WTC11 (cell line): Measurements from ENCODE around the gene ATG2B. TPM values are rescaled to one million over a fixed set of nuclear protein-coding genes. Genes with fewer than 3 reads are reported as not detected.

Experiments
- ATAC-seq: fragments of 200-7000 bp; cut with Tn5 transposase; 2 replicates; pipeline ENCODE4 v1.10.0; 2021; ENCODE audit warnings: mild to moderate bottlenecking, moderate library complexity
- CTCF ChIA-PET: fragments of 300-600 bp; sonication (Branson Sonifier 250); formaldehyde crosslinking; loops from one replicate; lab custom pipeline; 2021; ENCODE audit warnings: antibody characterized with exemption; lab: Charles Lee
- POLR2A ChIA-PET: fragments of 350-600 bp; sonication (Branson Sonifier 250); formaldehyde crosslinking; loops from one replicate; lab custom pipeline; 2021; ENCODE audit warnings: antibody characterized with exemption; lab: Charles Lee
- DNase-seq: peaks from one replicate; pipeline ENCODE4 v3.0.0; 2021; ENCODE audit warnings: low spot score
- H3K27ac Mint-ChIP-seq: 2 replicates; pipeline ENCODE4 v1.8.0; 2021; ENCODE audit warnings: mixed read lengths
- H3K27me3 Mint-ChIP-seq: 2 replicates; pipeline ENCODE4 v1.8.0; 2021; ENCODE audit warnings: low read depth, mild to moderate bottlenecking, moderate library complexity, mixed read lengths
- H3K36me3 Mint-ChIP-seq: 2 replicates; pipeline ENCODE4 v1.8.0; 2021; ENCODE audit warnings: mixed read lengths
- H3K4me1 Mint-ChIP-seq: 2 replicates; pipeline ENCODE4 v1.8.0; 2022; ENCODE audit warnings: mixed read lengths
- H3K4me3 Mint-ChIP-seq: 2 replicates; pipeline ENCODE4 v1.8.0; 2021; ENCODE audit warnings: mild to moderate bottlenecking, moderate library complexity, mixed read lengths
- H3K9me3 Mint-ChIP-seq: 2 replicates; pipeline ENCODE4 v1.8.0; 2021; ENCODE audit warnings: mixed read lengths
- CREM ChIP-seq: sonication (generic); formaldehyde crosslinking; IDR thresholded peaks from 2 replicates; pipeline ENCODE4 v1.8.1; 2022; ENCODE audit warnings: mild to moderate bottlenecking, missing genetic modification reagents, moderate library complexity
- FOXP1 ChIP-seq: sonication (generic); formaldehyde crosslinking; IDR thresholded peaks from 2 replicates; pipeline ENCODE4 v1.8.0; 2022; ENCODE audit warnings: missing genetic modification reagents, mild to moderate bottlenecking, moderate library complexity, borderline replicate concordance
- HMGA2 ChIP-seq: fragments of 250-450 bp; sonication (Bioruptor Pico); IDR thresholded peaks from 2 replicates; pipeline ENCODE4 v1.4.0; 2021; ENCODE audit warnings: mild to moderate bottlenecking, moderate library complexity
- SMAD4 ChIP-seq: sonication (generic); formaldehyde crosslinking; IDR thresholded peaks from 2 replicates; pipeline ENCODE4 v1.8.0; 2022; ENCODE audit warnings: mild to moderate bottlenecking, missing genetic modification reagents
- ZBTB21 ChIP-seq: sonication (generic); formaldehyde crosslinking; IDR thresholded peaks from 2 replicates; pipeline ENCODE4 v1.8.1; 2023; ENCODE audit warnings: mild to moderate bottlenecking, missing genetic modification reagents, borderline replicate concordance
- ZNF219 ChIP-seq: sonication (generic); formaldehyde crosslinking; IDR thresholded peaks from 2 replicates; pipeline ENCODE4 v1.8.0; 2023; ENCODE audit warnings: missing genetic modification reagents, mild to moderate bottlenecking, borderline replicate concordance
- ZNF396 ChIP-seq: fragments of 250-450 bp; sonication (Bioruptor Pico); IDR thresholded peaks from 2 replicates; pipeline ENCODE4 v1.8.0; 2021; ENCODE audit warnings: mild to moderate bottlenecking, moderate library complexity, borderline replicate concordance
- total RNA-seq: library from RNA; stranded (reverse); gene quantifications from 3 replicates; pipeline ENCODE4 v1.2.3, GENCODE V29; 2021
- TF ChIP-seq, protein P1 (sequence below): fragments of 250-450 bp; sonication (Bioruptor Pico); IDR thresholded peaks from 2 replicates; pipeline ENCODE4 v1.9.0; 2021; ENCODE audit warnings: moderate library complexity, mild to moderate bottlenecking, inconsistent platforms, borderline replicate concordance
- TF ChIP-seq, protein P2 (sequence below): fragments of 250-450 bp; sonication (Bioruptor Pico); IDR thresholded peaks from 2 replicates; pipeline ENCODE4 v1.9.0; 2021; ENCODE audit warnings: mild to moderate bottlenecking
- TF ChIP-seq, protein P3 (sequence below): sonication (generic); formaldehyde crosslinking; IDR thresholded peaks from 2 replicates; pipeline ENCODE4 v1.8.1; 2022; ENCODE audit warnings: mild to moderate bottlenecking, missing genetic modification reagents, moderate library complexity, borderline replicate concordance
- TF ChIP-seq, protein P4 (sequence below): fragments of 200-600 bp; IDR thresholded peaks from 2 replicates; pipeline ENCODE4 v1.8.0; 2022; ENCODE audit warnings: antibody characterized with exemption
- TF ChIP-seq, protein P5 (sequence below): fragments of 250-450 bp; sonication (Bioruptor Pico); IDR thresholded peaks from 2 replicates; pipeline ENCODE4 v1.8.0; 2021; ENCODE audit warnings: mild to moderate bottlenecking
- TF ChIP-seq, protein P6 (sequence below): sonication (generic); formaldehyde crosslinking; IDR thresholded peaks from 2 replicates; pipeline ENCODE4 v1.8.1; 2023; ENCODE audit warnings: mild to moderate bottlenecking, missing genetic modification reagents, moderate library complexity

The ATG2B gene
- total RNA-seq, 1 experiment from 2014 or later, result 10.3 TPM

DNA sequence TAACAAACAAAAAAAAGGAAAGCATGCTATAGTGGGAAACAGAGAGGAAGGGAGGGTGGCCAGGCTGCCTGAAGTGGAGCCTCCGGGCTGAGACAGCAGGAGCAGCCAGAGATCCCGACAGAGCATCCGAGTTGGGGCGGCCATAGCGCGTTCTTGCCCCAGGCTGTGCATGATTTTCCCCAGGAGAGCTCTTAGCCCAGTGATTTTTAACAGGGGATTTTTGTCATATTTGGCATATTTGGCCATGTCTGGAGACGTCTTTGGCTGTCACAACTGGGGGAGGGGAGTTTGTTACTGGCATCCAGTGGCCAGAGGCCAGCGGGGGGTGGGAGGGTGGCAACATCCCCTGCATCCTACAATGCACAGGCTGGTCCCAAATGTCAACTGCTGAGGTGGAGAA lies 83.6 kb downstream of the ATG2B start:
- peaks cover 18% of the 10 kb centered on the region for H3K4me1 Mint-ChIP-seq
- H3K27me3 Mint-ChIP-seq, result no peaks in the 10 kb centered on the region; the same call in 1 of the 2 replicates
- CTCF ChIA-PET, result interaction anchor here (0.7 to 2.4 kb wide), 2 partner anchors 160 to 179 kb away, joined by 4 to 15 read pairs; no protein-coding TSS in a partner anchor
- TF ChIP-seq, protein P1, sequence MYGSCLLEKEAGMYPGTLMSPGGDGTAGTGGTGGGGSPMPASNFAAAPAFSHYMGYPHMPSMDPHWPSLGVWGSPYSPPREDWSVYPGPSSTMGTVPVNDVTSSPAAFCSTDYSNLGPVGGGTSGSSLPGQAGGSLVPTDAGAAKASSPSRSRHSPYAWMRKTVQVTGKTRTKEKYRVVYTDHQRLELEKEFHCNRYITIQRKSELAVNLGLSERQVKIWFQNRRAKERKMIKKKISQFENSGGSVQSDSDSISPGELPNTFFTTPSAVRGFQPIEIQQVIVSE, result no peak
- TF ChIP-seq, protein P2, sequence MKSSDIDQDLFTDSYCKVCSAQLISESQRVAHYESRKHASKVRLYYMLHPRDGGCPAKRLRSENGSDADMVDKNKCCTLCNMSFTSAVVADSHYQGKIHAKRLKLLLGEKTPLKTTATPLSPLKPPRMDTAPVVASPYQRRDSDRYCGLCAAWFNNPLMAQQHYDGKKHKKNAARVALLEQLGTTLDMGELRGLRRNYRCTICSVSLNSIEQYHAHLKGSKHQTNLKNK (CRISPR knock-in tag), result no peak
- TF ChIP-seq, protein P3, sequence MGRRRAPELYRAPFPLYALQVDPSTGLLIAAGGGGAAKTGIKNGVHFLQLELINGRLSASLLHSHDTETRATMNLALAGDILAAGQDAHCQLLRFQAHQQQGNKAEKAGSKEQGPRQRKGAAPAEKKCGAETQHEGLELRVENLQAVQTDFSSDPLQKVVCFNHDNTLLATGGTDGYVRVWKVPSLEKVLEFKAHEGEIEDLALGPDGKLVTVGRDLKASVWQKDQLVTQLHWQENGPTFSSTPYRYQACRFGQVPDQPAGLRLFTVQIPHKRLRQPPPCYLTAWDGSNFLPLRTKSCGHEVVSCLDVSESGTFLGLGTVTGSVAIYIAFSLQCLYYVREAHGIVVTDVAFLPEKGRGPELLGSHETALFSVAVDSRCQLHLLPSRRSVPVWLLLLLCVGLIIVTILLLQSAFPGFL (CRISPR knock-in tag), result no peak
- TF ChIP-seq ZBTB21 (CRISPR knock-in tag) (no peak), SMAD4 (CRISPR knock-in tag) (no peak), ZNF396 (CRISPR knock-in tag) (no peak), HMGA2 (CRISPR knock-in tag) (no peak), ZNF219 (CRISPR knock-in tag) (no peak), FOXP1 (CRISPR knock-in tag) (no peak)
- TF ChIP-seq, protein P4, sequence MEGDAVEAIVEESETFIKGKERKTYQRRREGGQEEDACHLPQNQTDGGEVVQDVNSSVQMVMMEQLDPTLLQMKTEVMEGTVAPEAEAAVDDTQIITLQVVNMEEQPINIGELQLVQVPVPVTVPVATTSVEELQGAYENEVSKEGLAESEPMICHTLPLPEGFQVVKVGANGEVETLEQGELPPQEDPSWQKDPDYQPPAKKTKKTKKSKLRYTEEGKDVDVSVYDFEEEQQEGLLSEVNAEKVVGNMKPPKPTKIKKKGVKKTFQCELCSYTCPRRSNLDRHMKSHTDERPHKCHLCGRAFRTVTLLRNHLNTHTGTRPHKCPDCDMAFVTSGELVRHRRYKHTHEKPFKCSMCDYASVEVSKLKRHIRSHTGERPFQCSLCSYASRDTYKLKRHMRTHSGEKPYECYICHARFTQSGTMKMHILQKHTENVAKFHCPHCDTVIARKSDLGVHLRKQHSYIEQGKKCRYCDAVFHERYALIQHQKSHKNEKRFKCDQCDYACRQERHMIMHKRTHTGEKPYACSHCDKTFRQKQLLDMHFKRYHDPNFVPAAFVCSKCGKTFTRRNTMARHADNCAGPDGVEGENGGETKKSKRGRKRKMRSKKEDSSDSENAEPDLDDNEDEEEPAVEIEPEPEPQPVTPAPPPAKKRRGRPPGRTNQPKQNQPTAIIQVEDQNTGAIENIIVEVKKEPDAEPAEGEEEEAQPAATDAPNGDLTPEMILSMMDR, result no peak
- TF ChIP-seq, protein P5, sequence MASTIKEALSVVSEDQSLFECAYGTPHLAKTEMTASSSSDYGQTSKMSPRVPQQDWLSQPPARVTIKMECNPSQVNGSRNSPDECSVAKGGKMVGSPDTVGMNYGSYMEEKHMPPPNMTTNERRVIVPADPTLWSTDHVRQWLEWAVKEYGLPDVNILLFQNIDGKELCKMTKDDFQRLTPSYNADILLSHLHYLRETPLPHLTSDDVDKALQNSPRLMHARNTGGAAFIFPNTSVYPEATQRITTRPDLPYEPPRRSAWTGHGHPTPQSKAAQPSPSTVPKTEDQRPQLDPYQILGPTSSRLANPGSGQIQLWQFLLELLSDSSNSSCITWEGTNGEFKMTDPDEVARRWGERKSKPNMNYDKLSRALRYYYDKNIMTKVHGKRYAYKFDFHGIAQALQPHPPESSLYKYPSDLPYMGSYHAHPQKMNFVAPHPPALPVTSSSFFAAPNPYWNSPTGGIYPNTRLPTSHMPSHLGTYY, result no peak
- POLR2A ChIA-PET, result no interaction called here
- H3K9me3 Mint-ChIP-seq, result peaks cover 15% of the 10 kb centered on the region
- no peak overlapping the region for H3K4me3 Mint-ChIP-seq
- H3K36me3 Mint-ChIP-seq, result peaks cover 11% of the 10 kb centered on the region
- ATAC-seq, result no peak
- DNase-seq, result no peak
- H3K27ac Mint-ChIP-seq, result no peak overlapping the region

DNA sequence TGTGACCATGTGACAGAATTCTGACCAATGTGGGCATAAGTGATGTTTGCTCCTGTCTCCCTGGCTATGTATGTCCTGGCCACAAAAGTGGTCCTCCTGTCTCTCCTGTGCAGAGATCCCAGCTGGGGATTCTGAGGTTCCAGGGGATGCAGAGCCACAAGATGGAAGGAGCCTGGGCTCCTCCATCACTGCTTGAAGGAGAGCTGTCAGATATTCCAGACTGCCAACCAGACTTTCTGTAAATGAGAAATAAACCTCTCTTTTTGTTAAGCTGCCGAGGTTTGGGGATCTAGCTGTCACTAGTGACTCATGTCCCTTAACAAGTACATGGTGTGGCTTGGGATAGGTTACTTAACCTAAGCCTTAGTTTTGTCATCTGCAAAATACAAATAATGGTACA lies 85.3 kb downstream of the ATG2B start:
- no peak overlapping the region for H3K27ac Mint-ChIP-seq
- H3K9me3 Mint-ChIP-seq, result peaks cover 19% of the 10 kb centered on the region
- peaks cover 18% of the 10 kb centered on the region for H3K4me1 Mint-ChIP-seq
- ChIA-PET POLR2A (no interaction called here), CTCF (interaction anchor here (2.4 kb wide), 1 partner anchor 177 kb away, joined by 15 read pairs; no protein-coding TSS in a partner anchor)
- H3K27me3 Mint-ChIP-seq, result no peaks in the 10 kb centered on the region; the same call in 1 of the 2 replicates
- H3K4me3 Mint-ChIP-seq, result no peak overlapping the region
- ATAC-seq (no peak), DNase-seq (no peak)
- H3K36me3 Mint-ChIP-seq, result peaks cover 11% of the 10 kb centered on the region
- no peak for TF ChIP-seq CREM (CRISPR knock-in tag)
- TF ChIP-seq, protein P6, sequence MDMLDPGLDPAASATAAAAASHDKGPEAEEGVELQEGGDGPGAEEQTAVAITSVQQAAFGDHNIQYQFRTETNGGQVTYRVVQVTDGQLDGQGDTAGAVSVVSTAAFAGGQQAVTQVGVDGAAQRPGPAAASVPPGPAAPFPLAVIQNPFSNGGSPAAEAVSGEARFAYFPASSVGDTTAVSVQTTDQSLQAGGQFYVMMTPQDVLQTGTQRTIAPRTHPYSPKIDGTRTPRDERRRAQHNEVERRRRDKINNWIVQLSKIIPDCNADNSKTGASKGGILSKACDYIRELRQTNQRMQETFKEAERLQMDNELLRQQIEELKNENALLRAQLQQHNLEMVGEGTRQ (CRISPR knock-in tag), result 0 out of 2 replicates have a peak, but pooled peaks have one; percentile 33
